Retina (tissue), 1 donor: ENCODE data around the gene TUBA1C.
"Not testable (repeated sequence)": the region's sequence is repeated elsewhere in the genome, so short reads cannot be mapped to it uniquely, and the experiment has no call there.

Experiments used
- DNase-seq: peaks from one replicate; pipeline ENCODE4 v3.0.0-alpha.2; 2016

TUBA1C gene

DNA sequence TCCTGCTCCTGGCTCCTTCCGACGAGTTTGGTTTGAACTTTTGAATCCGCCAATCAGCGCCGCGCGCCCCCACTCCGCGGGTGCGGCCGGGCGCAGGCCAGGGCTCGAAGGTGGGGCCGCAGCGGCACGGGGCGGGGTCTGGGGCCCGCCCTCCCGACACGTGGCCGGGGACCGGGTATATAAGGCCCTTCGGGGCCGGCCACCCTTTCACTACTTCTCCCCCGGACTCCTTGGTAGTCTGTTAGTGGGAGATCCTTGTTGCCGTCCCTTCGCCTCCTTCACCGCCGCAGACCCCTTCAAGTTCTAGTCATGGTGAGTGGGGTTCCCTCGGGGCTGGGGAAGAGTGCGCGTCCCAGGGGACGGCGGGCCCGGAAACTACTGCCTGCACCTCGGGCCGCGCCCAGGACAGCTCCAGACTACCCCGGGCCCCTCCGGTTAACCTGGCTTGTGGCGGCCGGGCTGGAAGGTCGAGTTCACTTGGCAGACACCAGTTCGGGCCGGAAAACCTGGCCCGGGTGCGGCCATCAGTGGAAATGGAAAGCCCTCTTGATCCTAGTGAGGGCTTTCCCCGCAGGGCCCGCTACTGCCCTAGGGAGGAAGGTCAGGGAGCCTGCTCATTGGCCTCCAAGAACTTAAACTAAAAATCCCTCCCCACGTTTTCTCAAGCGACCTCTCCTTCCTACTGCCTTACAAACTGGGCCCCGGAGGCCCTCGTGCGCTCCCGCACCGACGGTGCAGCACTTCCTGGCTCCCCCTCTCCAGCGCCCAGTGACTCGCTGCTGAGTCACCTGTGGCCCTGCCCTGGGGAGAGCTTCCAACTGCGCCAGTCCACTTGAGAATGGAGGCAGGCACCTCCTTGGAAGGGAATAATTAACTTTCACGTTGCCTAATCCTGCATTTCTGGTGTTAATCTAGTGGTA lies at the start of gene TUBA1C:
Gene TUBA1C (plus strand): TSS at position 210 of the 920 bp plus-strand sequence. CDS start 100 bp downstream, at position 310.
- peak; percentile 72 for DNase-seq

DNA sequence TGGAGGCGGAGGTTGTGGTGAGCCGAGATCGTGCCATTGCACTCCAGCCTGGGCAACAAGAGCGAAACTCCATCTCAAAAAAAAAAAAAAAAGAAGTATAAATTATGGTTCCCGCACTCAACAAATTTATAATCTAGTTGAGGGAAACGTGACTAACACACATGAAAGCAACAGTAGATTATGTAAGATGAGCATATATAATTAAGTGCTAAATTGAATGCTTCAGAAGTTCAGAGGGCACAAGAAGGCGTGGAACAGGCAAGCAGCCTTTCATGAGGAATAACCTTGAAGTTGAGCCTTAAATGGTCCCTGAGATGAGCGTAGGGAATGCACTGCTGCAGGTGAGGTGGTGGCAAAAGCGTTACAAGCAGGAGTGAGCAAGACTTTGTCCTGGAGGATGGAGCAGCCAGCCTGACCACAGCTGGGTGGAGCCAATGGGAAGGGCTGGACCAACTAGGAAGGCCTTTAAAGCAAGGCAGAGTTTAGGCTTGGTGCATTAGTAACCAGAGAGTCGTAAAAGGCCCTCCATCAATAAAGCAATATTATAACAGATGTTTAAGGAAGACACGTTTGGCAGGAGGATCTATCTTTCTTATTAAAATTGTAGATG lies 45.4 kb upstream of the TUBA1C start:
- DNase-seq: no peak

DNA sequence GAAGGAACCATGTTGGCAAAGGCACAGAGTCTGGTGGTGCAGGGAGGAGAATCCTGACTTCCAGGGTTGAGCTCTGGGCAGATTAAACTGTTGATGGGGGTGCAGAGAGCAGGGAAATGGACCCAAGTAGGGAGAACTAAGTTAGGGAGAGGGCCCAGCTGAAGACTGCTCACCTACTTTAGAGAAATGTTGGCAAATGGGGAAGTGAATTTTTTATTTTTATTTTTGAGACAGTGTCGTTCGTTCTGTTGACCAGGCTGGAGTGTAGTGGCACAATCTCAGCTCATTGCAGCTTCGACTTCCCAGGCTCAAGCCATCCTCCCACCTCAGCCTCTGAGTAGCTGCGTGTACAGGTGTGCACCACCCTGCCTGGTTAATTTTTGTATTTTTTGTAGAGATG lies 43.9 kb upstream of the TUBA1C start:
- DNase-seq: no peak

DNA sequence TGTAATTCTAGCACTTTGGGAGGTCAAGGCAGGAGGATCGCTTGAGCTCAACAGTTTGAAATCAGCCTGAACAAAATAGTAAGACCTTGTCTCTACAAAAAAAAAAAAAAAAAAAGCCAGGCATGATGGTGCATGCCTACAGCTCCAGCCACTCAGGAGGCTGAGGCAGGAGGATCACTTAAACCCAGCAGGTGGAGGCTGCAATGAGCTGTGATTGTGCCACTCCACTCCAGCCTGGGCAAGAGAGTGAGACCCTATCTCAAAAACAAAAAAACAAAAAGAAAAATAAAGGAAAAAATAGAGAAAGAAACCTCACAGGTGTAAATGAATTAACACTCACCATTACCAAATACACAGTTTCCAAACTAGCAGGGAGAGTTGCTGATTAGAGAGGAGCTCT lies 41.8 kb upstream of the TUBA1C start:
- no peak for DNase-seq

DNA sequence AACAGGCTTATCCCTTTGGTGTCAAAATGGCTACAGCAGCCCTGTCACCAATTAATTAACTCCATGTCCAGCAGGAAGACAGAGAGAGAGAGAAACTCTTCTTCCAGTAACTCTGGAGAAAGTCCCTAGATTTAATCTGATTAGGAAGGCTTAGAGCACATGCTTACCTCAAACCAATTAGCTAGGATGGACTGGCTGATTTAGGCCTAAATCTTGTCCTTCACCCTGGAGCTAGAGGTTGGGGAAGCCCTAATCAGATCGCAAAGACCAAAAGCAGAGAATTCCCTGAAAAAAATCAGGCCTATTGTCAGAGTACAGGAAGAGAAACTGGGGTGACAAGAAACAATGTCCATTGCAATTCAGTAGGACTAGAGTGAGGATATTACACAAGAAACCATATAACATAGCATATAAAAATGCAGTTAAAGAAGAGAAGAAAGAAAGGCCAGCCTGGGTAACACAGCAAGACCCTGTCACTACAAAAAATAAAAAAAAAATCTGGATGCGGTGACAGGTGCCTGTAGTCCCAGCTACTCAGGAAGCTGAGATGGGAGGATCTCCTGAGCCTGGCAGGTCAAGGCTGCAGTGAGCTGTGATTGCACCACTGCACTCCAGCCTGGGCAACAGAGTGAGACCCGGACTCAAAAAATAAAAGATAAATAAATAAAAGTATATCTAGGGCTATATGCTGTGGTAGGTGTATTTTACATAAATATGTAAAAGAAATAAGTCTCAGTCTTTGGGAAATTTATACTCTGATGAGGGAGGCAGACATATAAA lies 41.1 kb upstream of the TUBA1C start:
- DNase-seq: peak; percentile 19

DNA sequence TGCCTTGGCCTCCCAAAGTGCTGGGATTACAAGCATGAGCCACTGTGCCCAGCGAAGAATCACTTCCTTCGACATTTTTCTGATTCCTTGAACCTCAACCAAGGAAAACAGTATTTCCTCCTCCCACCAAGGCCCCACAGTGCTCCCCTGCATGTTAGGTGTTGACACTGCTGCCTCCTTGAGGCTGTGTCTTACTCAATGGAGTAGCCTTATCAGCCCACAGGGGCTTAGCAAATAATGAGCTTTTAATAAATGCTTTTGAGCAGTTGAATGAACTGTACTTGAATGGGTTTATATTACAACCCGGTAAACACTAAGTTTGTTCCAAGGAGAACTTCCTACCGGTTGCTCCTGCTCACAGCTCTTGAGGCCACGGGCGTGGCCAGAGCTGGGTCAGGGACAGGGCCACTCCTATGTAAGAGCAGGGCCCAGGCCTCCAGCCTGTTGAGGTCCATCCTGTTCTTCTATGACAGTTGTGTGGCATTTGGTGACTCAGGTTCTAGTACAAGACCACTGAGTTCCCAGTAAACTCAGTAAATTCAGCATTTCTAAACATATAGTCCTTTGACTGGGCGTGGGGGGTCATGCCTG lies 39.2 kb upstream of the TUBA1C start:
- DNase-seq: no peak

DNA sequence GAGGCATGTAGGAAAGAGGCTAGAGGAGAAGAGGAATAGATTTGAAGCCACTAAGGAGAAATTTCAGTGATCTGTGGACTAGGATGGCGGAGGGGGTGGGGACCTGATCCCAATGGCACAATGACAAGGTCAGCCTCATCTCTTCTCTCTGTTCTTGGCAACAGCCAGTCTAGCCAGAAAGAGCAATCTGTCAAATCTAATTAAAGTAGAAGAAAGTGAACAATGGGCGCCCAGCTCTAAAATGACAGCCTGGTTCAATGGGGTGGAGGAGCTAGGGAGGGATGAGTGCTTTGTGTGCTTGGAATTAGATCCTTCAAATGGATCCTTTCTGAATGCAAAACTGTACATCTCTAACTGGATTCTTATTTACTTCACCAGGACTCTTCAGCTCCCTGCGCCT lies 37.2 kb upstream of the TUBA1C start:
- DNase-seq: peak; percentile 92

DNA sequence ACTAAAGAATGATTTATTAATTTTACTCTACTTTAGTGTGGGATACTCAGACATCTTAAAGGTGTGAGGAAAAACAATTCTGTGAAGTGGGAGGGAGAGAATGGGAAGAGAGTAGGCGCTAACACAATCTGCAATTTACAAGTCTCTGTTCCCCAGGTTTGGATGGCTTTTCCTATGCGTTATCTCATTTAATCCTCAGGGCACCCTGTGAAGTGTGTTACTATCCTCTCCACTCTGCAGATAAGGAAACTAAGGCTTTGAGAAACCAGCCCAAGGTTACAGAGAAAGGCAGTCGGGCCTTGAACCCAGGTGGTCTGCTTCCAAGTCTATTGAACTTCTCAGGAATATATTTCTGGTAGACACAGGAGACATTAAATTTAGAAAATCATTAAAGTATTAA lies 36.2 kb upstream of the TUBA1C start:
- peak; percentile 30 for DNase-seq

DNA sequence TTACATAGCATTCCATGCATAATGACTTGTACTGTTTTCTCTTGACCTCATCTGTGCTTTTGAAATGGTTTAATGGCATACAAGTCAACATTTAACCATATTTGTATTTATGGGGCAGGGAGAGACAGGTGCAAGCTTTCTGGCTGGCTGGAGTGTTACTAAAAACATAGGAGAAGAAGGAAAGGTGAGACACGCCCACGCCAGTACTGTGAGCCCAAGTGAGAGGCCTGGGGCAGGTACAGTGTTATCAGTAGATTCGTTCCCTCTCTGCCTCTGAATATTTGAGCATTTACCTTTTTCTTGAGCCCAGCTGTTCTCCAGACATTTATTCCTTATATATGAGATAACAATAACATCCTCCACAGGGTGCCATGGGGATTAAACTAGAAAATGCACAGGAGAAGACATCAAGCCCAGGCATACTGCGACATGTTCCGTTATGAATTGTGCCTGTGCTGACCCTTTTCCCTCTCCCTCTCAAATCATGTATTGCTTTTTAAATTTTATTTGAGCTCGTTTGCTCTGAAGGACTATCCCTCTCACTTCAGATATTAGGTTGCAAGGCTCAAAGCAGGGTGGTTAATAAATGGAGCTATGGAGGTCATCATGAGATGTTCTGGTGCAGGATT lies 34.6 kb upstream of the TUBA1C start:
- peak; percentile 21 for DNase-seq

DNA sequence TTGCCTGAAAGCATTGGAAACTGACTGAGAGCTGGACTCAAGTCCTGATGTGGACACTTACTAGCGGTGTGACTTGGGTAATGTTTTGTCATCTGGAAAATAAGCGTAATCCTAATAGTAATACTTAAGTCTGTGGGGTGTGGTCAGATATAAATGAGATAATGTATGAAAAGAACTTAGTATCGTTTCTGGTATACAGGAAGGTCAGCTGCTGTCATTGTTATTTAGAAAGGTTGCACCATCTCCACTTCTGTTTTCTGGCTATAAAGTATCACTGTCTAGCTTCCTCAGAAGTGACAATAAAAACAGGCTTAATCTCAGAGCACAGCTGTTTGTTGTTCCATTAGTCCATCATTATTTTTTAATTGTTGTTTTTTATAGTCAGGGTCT lies 34.1 kb upstream of the TUBA1C start:
- DNase-seq: no peak

DNA sequence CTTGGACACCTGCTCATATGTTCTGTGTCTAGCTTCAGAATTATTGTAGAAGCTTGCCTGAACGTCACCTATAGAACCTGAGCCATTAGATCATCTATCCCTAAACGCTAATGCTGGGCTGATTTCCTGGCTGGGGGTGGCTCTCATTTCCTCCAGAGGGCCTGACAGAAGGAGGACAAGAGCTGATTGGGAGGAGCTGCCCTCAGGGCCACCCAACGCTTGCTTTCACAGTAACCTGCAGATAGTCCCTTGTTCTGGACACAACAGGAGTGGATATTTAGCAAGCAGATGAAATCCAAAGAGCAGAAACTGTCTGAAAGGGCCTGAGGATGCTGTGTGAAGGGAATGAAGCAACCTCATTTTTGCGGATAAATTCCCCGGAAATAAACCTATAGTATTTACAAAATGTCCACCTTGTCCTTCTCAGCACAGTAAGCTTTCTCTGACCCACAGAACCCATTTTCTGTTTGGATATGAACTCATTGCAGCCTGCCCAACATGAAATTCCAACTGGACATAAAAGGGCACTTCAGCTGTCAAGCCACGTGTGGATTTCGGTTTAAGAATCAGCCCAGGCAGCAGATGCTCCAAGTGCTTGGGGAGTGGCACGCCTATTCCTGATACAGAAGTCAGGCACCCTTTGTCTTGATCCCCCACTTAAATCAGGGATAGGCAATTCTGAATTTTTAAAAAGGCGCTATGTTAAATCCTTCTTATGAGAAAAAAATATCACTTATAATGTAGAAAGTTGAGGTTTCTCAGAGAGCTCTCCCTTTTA lies 32.8 kb upstream of the TUBA1C start:
- peak; percentile 71 for DNase-seq

DNA sequence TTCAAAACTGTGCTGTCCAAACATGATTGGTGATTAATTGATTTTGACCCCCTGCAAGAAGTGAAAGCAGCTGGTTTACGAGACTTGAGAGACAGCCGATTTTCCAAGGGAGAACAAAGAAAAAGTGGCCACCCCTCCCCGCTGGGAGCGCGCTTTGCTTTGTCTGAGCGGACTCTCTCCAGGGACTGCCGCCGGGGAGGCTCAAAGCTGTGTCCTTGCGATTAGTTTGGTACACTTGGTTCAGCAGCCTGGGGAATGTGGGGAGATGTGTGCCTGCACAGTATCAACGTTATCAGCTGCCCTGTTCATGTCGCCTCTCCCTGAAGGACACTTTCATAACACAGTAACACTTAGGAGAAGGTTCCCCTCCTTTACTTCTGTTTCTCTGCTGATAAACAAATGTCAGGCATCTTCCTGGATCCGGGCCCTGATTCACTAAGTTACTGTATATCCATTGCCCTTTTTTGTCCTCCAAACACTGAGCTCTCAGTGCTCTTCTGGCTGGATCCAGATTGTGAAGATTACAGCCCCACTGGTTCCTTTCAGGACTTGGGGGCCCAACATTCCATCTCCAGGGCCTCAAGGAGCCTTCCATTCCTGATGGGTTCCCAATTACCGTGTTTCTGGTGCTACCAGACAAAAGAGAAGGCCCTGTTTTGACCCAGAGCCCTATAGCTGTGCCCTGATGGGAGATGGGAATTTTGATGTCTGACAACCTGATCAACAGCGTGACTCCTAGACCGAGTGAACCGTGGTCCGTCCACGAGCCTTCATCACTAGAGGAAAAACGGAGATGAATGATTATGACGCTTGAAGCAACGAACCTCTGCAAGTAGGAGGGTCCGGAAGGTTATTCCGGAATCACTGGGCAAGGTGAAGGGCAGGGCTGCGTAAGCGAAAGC lies 31.7 kb upstream of the TUBA1C start:
- DNase-seq: peak; percentile 90

DNA sequence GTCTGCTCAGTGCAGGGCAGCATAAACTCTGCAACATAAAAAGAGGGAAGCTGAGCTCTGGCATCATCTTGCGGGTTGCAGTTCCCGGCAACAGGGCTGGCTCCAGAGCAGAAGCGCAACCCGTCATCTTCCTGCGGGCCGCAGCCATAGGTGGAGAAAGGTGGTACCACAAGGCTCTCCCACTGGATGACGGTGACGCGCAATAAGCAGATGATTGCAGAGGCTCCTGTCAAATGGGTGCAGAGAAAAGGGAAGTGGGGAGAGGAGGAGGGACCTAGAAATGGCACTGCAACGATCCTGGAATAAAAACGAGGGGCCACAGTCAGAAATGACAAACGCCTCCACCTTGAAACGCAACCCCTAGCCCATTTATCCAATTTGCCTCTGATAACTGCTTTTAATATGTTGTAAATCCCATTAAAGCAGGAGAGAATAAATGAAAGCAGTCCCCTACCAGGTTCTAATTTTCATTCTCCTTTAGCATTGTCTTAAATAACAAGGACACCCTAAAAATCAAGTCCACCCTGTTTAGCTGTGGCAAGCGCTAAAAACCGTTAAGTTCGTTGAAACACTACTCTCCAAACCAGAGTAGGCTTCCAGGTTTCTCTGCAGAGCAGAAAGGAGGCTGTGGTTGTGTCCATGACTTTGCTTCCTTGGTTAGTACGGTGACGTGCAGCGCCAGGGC lies 30.9 kb upstream of the TUBA1C start:
- peak; percentile 71 for DNase-seq

DNA sequence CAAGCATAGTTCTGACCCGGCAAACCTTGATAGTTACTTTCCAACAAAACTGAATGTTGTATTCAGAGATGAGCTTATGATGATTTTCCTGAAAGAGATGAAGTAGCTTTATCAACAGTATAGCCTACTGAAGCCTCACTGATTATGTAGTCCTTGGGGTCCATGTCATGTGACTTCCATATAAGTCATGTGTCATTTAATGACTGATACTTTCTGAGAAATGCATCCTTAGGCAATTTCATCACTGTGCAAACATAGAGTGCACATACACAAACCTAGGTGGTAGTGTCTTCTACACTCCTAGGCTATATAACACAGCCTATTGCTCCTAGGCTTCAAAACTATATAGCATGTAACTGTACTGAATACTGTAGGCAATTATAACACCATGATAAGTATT lies 28.5 kb upstream of the TUBA1C start:
- DNase-seq: no peak

DNA sequence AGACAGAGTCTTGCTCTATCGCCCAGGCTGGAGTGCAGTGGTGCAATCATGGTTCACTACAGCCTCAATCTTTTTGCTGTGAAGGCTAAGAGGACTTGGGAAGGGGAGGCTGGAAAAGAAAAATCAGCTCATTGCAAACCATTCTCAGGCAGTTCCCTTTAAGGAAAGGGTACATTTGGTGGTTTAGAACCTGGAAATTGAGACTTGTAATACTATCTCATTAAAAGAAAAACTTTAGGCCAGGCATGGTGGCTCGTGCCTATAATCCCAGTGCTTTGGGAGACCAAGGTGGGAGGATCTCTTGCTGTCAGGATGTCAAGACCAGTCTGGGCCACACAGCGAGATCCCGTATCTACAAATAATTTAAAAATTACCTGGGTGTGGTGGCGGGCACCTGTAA lies 21.3 kb upstream of the TUBA1C start:
- no peak for DNase-seq

DNA sequence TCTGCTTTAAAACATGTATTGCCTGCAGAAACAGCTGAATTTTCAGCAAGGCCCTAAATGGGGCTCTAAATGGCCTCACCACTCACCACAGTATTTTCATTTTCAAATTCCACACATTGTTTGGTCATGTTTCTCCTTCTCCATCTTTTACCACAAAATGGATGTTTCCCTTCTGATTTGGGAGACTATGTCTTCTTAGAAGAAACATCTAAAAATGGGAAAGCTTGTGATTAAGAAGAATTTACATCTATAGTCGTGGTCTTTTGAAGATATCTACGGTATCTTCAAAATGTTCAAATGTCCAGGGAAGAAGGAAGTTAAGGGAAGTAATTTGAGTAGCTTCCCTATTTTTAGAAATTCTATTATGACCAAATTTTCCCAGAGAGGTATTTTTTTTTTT lies 20.7 kb upstream of the TUBA1C start:
- no peak for DNase-seq

DNA sequence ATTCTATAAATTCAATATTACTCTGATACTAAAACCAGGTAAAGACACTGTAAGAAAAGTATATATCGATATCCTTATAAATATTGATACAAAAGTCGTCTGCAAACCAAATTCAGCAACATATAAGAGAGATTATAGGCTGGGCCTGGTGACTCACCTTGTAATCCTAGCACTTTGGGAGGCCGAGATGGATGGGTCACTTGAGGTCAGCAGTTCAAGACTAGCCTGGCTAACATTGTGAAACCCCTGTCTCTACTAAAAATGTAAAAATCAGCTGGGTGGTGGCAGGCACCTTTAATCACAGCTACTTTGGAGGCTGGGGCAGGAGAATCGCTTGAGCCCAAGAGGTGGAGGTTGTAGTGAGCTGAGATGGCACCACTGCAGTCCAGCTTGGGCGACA lies 13.5 kb upstream of the TUBA1C start:
- no peak for DNase-seq

DNA sequence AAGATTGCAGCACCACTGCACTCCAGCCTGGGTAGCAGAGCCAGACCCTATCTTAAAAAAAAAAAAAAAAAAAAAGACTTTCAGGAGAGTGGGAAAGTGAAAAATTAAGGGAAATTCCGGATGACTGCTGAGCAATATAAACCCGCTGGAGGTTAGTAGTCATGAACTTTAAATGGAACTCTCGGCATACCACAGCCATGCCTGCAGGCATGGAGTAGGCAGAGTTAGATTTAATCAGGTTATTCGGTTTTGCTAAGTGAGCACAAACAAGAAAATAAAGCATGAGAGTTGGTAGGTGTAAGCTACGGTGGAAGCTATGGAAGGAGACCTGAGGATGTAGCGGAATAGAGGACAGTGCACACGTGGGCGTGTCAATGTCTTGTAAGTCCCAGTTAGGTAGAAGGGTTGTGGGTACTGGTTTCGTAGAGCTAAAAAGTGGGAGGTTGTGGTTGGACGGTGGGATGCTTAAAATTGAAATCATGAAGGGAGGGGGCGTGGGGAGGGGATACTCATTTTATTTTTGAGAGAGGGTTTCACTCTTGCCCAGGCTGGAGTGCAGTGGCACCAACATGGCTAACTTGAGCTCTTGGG lies 11.8 kb upstream of the TUBA1C start:
- DNase-seq: no peak

DNA sequence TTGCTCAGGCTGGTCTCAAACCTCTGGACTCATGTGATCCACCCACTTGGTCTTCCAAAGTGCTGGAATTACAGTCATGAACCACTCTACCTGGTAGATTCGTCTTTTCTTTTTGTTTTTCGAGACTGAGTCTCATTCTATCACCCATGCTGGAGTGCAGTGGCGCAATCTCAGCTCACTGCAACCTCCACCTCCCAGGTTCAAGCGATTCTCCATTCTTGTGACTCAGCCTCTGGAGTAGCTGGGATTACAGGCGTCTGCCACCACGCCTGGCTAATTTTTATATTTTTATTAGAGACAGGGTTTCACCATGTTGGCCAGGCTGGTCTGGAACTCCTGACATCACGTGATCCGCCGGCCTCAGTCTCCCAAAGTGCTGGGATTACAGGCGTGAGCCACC lies 9.4 kb upstream of the TUBA1C start:
- DNase-seq: not testable (repeated sequence)
